Endothelial cell of umbilical vein (primary cell): ENCODE measurements around the gene CCR5. TPM values are rescaled to one million over a fixed set of nuclear protein-coding genes. Genes with fewer than 3 reads are reported as not detected.

Experiments used
- BruUV-seq: library from RNA; stranded (reverse); fragments of 400-500 nt; replicated peaks from 2 replicates; lab custom pipeline; 2021; lab: Mats Ljungman, UMichigan
- CTCF ChIA-PET: fragments of 300-600, 350-600 bp; sonication (Branson Sonifier 250); formaldehyde crosslinking; loops from one replicate; lab custom pipeline; 2021; ENCODE audit warnings: antibody characterized with exemption, inconsistent platforms; lab: Charles Lee
- POLR2A ChIA-PET: fragments of 300-600, 350-600 bp; sonication (Branson Sonifier 250); formaldehyde crosslinking; loops from one replicate; lab custom pipeline; 2021; ENCODE audit warnings: antibody characterized with exemption, inconsistent platforms; lab: Charles Lee
- DNase-seq: peaks from one replicate; pipeline ENCODE4 v3.0.0-alpha.2; 2011; ENCODE audit warnings: low read depth, low spot score
- FAIRE-seq: peaks from 2 replicates; lab custom pipeline; 2011; peaks lifted over from hg19 to GRCh38; lab: Jason Lieb, UNC
- H2AFZ ChIP-seq: 2 replicates; pipeline ENCODE4 v1.6.0; 2012; ENCODE audit warnings: low read depth, low read length, control low read depth, inconsistent platforms
- H3K27ac ChIP-seq: 2 replicates; pipeline ENCODE4 v1.5.1; 2011; ENCODE audit warnings: low read depth, mild to moderate bottlenecking, control low read depth, low read length, moderate library complexity; ENCODE audit not compliant: insufficient read depth
- H3K27me3 ChIP-seq, 2 experiments: 2 replicates each; pipeline versions ENCODE4 v1.6.0 to v1.6.1; 2011; ENCODE audit warnings: low read length in 2 of 2, mixed read lengths in 1 of 2; ENCODE audit not compliant: control insufficient read depth in 2 of 2, insufficient read depth in 2 of 2
- H3K36me3 ChIP-seq, 2 experiments: 2 replicates in 1 of 2; 3 replicates in 1 of 2; pipeline ENCODE4 v1.5.1; 2011; ENCODE audit warnings: low read length in 2 of 2, mild to moderate bottlenecking in 1 of 2, moderate library complexity in 1 of 2; ENCODE audit not compliant: control insufficient read depth in 2 of 2, insufficient read depth in 2 of 2; ENCODE audit errors: extremely low read depth in 1 of 2
- H3K4me1 ChIP-seq: 3 replicates; pipeline ENCODE4 v1.5.1; 2011; ENCODE audit warnings: mild to moderate bottlenecking, low read length; ENCODE audit not compliant: control insufficient read depth, insufficient read depth; ENCODE audit errors: extremely low read depth
- H3K4me2 ChIP-seq: 2 replicates; pipeline ENCODE4 v1.6.1; 2011; ENCODE audit warnings: low read length, control low read depth, mixed read lengths; ENCODE audit not compliant: insufficient read depth
- H3K4me3 ChIP-seq, 3 experiments: fragments of 200-600 bp in 1 of 3; sonication (generic), shearing (Covaris generic) in 1 of 3; replicated peaks in 1 of 3; 2 replicates each; pipeline ENCODE4 v1.5.1; 2011 to 2016; ENCODE audit warnings: control low read depth in 3 of 3, low read length in 3 of 3, mild to moderate bottlenecking in 2 of 3, inconsistent platforms in 1 of 3, low read depth in 1 of 3, moderate library complexity in 1 of 3; ENCODE audit not compliant: insufficient read depth in 1 of 3
- H3K79me2 ChIP-seq: 2 replicates; pipeline ENCODE4 v1.6.0; 2012; ENCODE audit warnings: low read length, inconsistent platforms; ENCODE audit not compliant: control insufficient read depth, insufficient read depth
- H3K9ac ChIP-seq: replicated peaks from 2 replicates; pipeline ENCODE3; 2011; ENCODE audit warnings: low read length, control low read depth; ENCODE audit not compliant: insufficient read depth; ENCODE audit errors: extremely low read depth
- H3K9me1 ChIP-seq: replicated peaks from 3 replicates; pipeline ENCODE4 v1.6.0; 2011; ENCODE audit warnings: mild to moderate bottlenecking, low read length; ENCODE audit not compliant: control insufficient read depth, insufficient read depth; ENCODE audit errors: extremely low read depth
- H3K9me3 ChIP-seq: replicated peaks from 2 replicates; pipeline ENCODE4 v1.5.1; 2012; ENCODE audit warnings: low read length, inconsistent platforms; ENCODE audit not compliant: control insufficient read depth, insufficient read depth
- H4K20me1 ChIP-seq: replicated peaks from 2 replicates; pipeline ENCODE3; 2011; ENCODE audit warnings: mild to moderate bottlenecking, low read length; ENCODE audit not compliant: control insufficient read depth, insufficient read depth; ENCODE audit errors: extremely low read depth
- EZH2 ChIP-seq: IDR thresholded peaks from 2 replicates; pipeline ENCODE4 v1.6.1; 2012; ENCODE audit warnings: borderline replicate concordance, low read depth, mild to moderate bottlenecking, moderate library complexity, low read length, inconsistent platforms; ENCODE audit not compliant: severe bottlenecking
- FOS ChIP-seq: IDR thresholded peaks from 2 replicates; pipeline ENCODE4 v1.6.1; 2011; ENCODE audit warnings: mild to moderate bottlenecking, low read length, moderate library complexity, borderline replicate concordance; ENCODE audit not compliant: insufficient read depth
- GATA2 ChIP-seq: IDR thresholded peaks from 2 replicates; pipeline ENCODE4 v1.7.0; 2011; ENCODE audit warnings: low read depth, mild to moderate bottlenecking, moderate library complexity, mixed read lengths, low read length; ENCODE audit not compliant: insufficient read length, insufficient read depth
- JUN ChIP-seq: IDR thresholded peaks from 2 replicates; pipeline ENCODE4 v1.6.1; 2011; ENCODE audit warnings: borderline replicate concordance, low read depth; ENCODE audit not compliant: insufficient read length, insufficient read depth
- MYC ChIP-seq: IDR thresholded peaks from one replicate; pipeline ENCODE4 v1.6.1; 2011; ENCODE audit warnings: mild to moderate bottlenecking, low read depth, low read length
- POLR2A ChIP-seq: IDR thresholded peaks from 2 replicates; pipeline ENCODE4 v1.6.1; 2012; ENCODE audit warnings: low read depth, mild to moderate bottlenecking, control low read depth, low read length
- POLR2AphosphoS5 ChIP-seq: IDR thresholded peaks from 2 replicates; pipeline ENCODE4 v1.6.1; 2012; ENCODE audit warnings: low read depth, mild to moderate bottlenecking, control low read depth, low read length, moderate library complexity; ENCODE audit not compliant: insufficient read depth
- dilution Hi-C: fragments of 300-500 bp; cut with MboI; formaldehyde crosslinking; loops from one replicate; pipeline ENCODE4 v1.15.0; 2019; ENCODE audit warnings: low sequenced_read_pairs; ENCODE audit not compliant: extremely low pct_ligation_motif_present
- intact Hi-C: fragments of 100-400 bp; cut with micrococcal nuclease; formaldehyde crosslinking; loops from one replicate; pipeline ENCODE4 v1.10.0; 2022
- polyA plus RNA-seq, 4 experiments: library from polyadenylated mRNA; depleted of rRNA in 3 of 4; stranded (reverse) in 3 of 4; unstranded in 1 of 4; fragments of >200 nt; gene quantifications; 2 replicates each; pipeline versions ENCODE4 v1.2.1 to v1.2.3, GENCODE V29; 2011 to 2012; ENCODE audit warnings: missing spikeins in 1 of 4
- total RNA-seq: library from RNA; stranded (reverse); gene quantifications from 2 replicates; pipeline ENCODE4 v1.2.3, GENCODE V29; 2021
- TF ChIP-seq, protein P1 (sequence below), 2 donors: IDR thresholded peaks; 1 replicate in 1 of 2; 2 replicates in 1 of 2; pipeline ENCODE4 v1.5.1; 2011; ENCODE audit warnings: low read length in 2 of 2, mild to moderate bottlenecking in 2 of 2, moderate library complexity in 2 of 2, control low read depth in 1 of 2, inconsistent platforms in 1 of 2, low read depth in 1 of 2; ENCODE audit not compliant: insufficient read depth in 1 of 2; ENCODE audit errors: extremely low read depth in 1 of 2
- TF ChIP-seq, protein P2 (sequence below): IDR thresholded peaks from 2 replicates; pipeline ENCODE4 v1.6.1; 2011; ENCODE audit not compliant: insufficient read depth, insufficient read length

The CCR5 gene
- total and polyA plus RNA-seq, 2 donors (not counting 3 experiments of a cell fraction or from before 2014, with no cell fraction given) = not detected

DNA sequence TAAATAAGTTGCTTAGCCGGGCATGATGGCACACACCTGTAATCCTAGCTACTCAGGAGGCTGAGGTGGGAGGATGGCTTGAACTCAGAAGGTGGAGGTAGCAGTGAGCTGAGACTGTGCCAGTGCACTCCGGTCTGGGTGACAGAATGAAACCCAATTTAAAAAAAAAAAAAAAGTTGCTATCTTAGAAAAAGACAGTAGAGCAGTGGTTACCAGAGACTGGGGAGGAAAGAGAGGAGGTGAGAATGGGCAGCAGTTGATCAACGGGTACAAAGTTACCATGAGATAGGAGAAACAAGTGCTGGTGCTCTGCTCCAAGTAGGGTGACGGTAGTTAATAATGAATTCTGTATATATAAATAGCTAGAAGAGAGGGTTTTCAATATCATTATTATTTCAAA lies 17.7 kb upstream of the CCR5 start:
- Histone ChIP-seq H2AFZ (no peak overlapping the region), H3K27me3 (peaks cover 9 to 11% of the 10 kb centered on the region in 2 experiments), H3K9me3 (no peaks in the 10 kb centered on the region), H3K9me1 (no peaks in the 10 kb centered on the region), H4K20me1 (no peaks in the 10 kb centered on the region), H3K4me1 (no peaks in the 10 kb centered on the region), H3K9ac (no peak overlapping the region), H3K36me3 (no peaks in the 10 kb centered on the region), H3K79me2 (no peaks in the 10 kb centered on the region), H3K4me2 (no peak overlapping the region), H3K27ac (no peak overlapping the region), H3K4me3 (no peak overlapping the region)
- no TSS peak for BruUV-seq
- POLR2A ChIA-PET = no interaction called here
- intact Hi-C loops (no loop called here), dilution Hi-C loops (no loop called here)
- CTCF ChIA-PET = interaction anchor here (0.8 kb wide), 1 partner anchor 11 kb away, joined by 3 read pairs; no protein-coding TSS in a partner anchor
- TF ChIP-seq POLR2AphosphoS5 (no peak), FOS (no peak), MYC (no peak), EZH2 (no peak), JUN (no peak), GATA2 (no peak), POLR2A (no peak)
- TF ChIP-seq, protein P1, sequence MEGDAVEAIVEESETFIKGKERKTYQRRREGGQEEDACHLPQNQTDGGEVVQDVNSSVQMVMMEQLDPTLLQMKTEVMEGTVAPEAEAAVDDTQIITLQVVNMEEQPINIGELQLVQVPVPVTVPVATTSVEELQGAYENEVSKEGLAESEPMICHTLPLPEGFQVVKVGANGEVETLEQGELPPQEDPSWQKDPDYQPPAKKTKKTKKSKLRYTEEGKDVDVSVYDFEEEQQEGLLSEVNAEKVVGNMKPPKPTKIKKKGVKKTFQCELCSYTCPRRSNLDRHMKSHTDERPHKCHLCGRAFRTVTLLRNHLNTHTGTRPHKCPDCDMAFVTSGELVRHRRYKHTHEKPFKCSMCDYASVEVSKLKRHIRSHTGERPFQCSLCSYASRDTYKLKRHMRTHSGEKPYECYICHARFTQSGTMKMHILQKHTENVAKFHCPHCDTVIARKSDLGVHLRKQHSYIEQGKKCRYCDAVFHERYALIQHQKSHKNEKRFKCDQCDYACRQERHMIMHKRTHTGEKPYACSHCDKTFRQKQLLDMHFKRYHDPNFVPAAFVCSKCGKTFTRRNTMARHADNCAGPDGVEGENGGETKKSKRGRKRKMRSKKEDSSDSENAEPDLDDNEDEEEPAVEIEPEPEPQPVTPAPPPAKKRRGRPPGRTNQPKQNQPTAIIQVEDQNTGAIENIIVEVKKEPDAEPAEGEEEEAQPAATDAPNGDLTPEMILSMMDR (IDR thresholded peaks at IDR 0.05; ENCODE audit: extremely low read depth in 1 of 2, insufficient read depth in 1 of 2, low read depth in 1 of 2, low read length in 2 of 2) = no peak
- TF ChIP-seq, protein P2, sequence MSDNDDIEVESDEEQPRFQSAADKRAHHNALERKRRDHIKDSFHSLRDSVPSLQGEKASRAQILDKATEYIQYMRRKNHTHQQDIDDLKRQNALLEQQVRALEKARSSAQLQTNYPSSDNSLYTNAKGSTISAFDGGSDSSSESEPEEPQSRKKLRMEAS = no peak
- FAIRE-seq = no peak
- DNase-seq = no peak
